ENCODE results near the gene P2RX6. TPM values are rescaled to one million over a fixed set of nuclear protein-coding genes. Genes with fewer than 3 reads are reported as not detected.
"Not testable (repeated sequence)": the region's sequence is repeated elsewhere in the genome, so short reads cannot be mapped to it uniquely, and the experiment has no call there.

The P2RX6 gene
- total RNA-seq, result not detected in 2 replicates

- Mint-ChIP-seq H3K27ac (peak within 1 kb of the TSS; percentile 23), H3K4me3 (peak within 1 kb of the TSS; percentile 78), H3K9me3 (no peaks in the 10 kb centered on the region), H3K4me1 (peaks cover 13% of the 10 kb centered on the region), H3K36me3 (ENCODE audit: low read depth) (no peaks in the 10 kb centered on the region), H3K27me3 (peaks cover 9% of the 10 kb centered on the region)
- intact Hi-C loops (cut with micrococcal nuclease), result loop anchor here (1.0 kb wide), 1 partner anchor 13 kb away; the partner anchor contains the start of gene THAP7
- no peak for DNase-seq
These were observed at the start of gene P2RX6 for GRCh38 chr22:21014726-21015465. Gene P2RX6, plus strand, starts transcription at chr22:21015165. Its CDS starts 10 bp downstream, at chr22:21015175.

GRCh38 chr22:20965888-20966855, 48.8 kb upstream of the P2RX6 start:
- H3K4me3 Mint-ChIP-seq, result no peak overlapping the region
- H3K27ac Mint-ChIP-seq, result no peak overlapping the region
- intact Hi-C loops (cut with micrococcal nuclease), result no loop called here
- no peaks in the 10 kb centered on the region for H3K36me3 Mint-ChIP-seq (ENCODE audit: low read depth)
- peaks cover 21% of the 10 kb centered on the region for H3K27me3 Mint-ChIP-seq
- H3K4me1 Mint-ChIP-seq, result peaks cover 10% of the 10 kb centered on the region
- H3K9me3 Mint-ChIP-seq, result no peaks in the 10 kb centered on the region
- DNase-seq, result no peak

- DNase-seq, result no peak
- H3K9me3 Mint-ChIP-seq, result no peaks in the 10 kb centered on the region
- H3K27ac Mint-ChIP-seq, result no peak within 1 kb of the TSS
- no peak within 1 kb of the TSS for H3K4me3 Mint-ChIP-seq
- intact Hi-C loops (cut with micrococcal nuclease), result no loop called here
- peaks cover 21% of the 10 kb centered on the region for H3K27me3 Mint-ChIP-seq
- H3K4me1 Mint-ChIP-seq, result peaks cover 4% of the 10 kb centered on the region
- H3K36me3 Mint-ChIP-seq (ENCODE audit: low read depth), result no peaks in the 10 kb centered on the region
These were observed 47.9 kb upstream of the P2RX6 start, which contains the start of gene AIFM3 for GRCh38 chr22:20966883-20967696. Gene AIFM3, plus strand, starts transcription at chr22:20967255. Its CDS starts 690 bp downstream, at chr22:20967945.

- peaks cover 4% of the 10 kb centered on the region for H3K4me1 Mint-ChIP-seq
- no peaks in the 10 kb centered on the region for H3K9me3 Mint-ChIP-seq
- no peak overlapping the region for H3K4me3 Mint-ChIP-seq
- H3K27me3 Mint-ChIP-seq, result peaks cover 21% of the 10 kb centered on the region
- H3K36me3 Mint-ChIP-seq (ENCODE audit: low read depth), result no peaks in the 10 kb centered on the region
- intact Hi-C loops (cut with micrococcal nuclease), result no loop called here
- H3K27ac Mint-ChIP-seq, result no peak overlapping the region
- no peak for DNase-seq
These were observed 47.2 kb upstream of the P2RX6 start for GRCh38 chr22:20967697-20968211.

GRCh38 chr22:20968281-20968977, 46.5 kb upstream of the P2RX6 start:
- H3K27me3 Mint-ChIP-seq, result peaks cover 19% of the 10 kb centered on the region
- intact Hi-C loops (cut with micrococcal nuclease), result no loop called here
- no peaks in the 10 kb centered on the region for H3K9me3 Mint-ChIP-seq
- no peak overlapping the region for H3K27ac Mint-ChIP-seq
- H3K4me3 Mint-ChIP-seq, result no peak overlapping the region
- DNase-seq, result no peak
- peaks cover 4% of the 10 kb centered on the region for H3K4me1 Mint-ChIP-seq
- H3K36me3 Mint-ChIP-seq (ENCODE audit: low read depth), result no peaks in the 10 kb centered on the region

GRCh38 chr22:20970939-20971657, 43.9 kb upstream of the P2RX6 start:
- no peak for DNase-seq
- Mint-ChIP-seq H3K27me3 (peaks cover 2% of the 10 kb centered on the region), H3K36me3 (ENCODE audit: low read depth) (no peaks in the 10 kb centered on the region), H3K4me1 (no peaks in the 10 kb centered on the region), H3K4me3 (no peak overlapping the region), H3K27ac (no peak overlapping the region), H3K9me3 (no peaks in the 10 kb centered on the region)
- intact Hi-C loops (cut with micrococcal nuclease), result no loop called here

- H3K27ac Mint-ChIP-seq; DNase-seq; H3K9me3 Mint-ChIP-seq; H3K27me3 Mint-ChIP-seq; H3K4me3 Mint-ChIP-seq; H3K4me1 Mint-ChIP-seq; intact Hi-C loops (cut with micrococcal nuclease); H3K36me3 Mint-ChIP-seq (ENCODE audit: low read depth): not testable (repeated sequence)
These were observed 42.8 kb upstream of the P2RX6 start for GRCh38 chr22:20972014-20972694.

- H3K9me3 Mint-ChIP-seq, result no peaks in the 10 kb centered on the region
- H3K4me1 Mint-ChIP-seq, result no peaks in the 10 kb centered on the region
- intact Hi-C loops (cut with micrococcal nuclease), result no loop called here
- no peaks in the 10 kb centered on the region for H3K36me3 Mint-ChIP-seq (ENCODE audit: low read depth)
- no peaks in the 10 kb centered on the region for H3K27me3 Mint-ChIP-seq
- H3K27ac Mint-ChIP-seq, result no peak overlapping the region
- no peak for DNase-seq
- H3K4me3 Mint-ChIP-seq, result no peak overlapping the region
These were observed 41.9 kb upstream of the P2RX6 start for GRCh38 chr22:20972933-20973577.

GRCh38 chr22:20973634-20974286, 41.2 kb upstream of the P2RX6 start:
- peaks cover 4% of the 10 kb centered on the region for H3K9me3 Mint-ChIP-seq
- DNase-seq, result no peak
- H3K27ac Mint-ChIP-seq, result no peak overlapping the region
- intact Hi-C loops (cut with micrococcal nuclease), result no loop called here
- no peak overlapping the region for H3K4me3 Mint-ChIP-seq
- H3K36me3 Mint-ChIP-seq (ENCODE audit: low read depth), result no peaks in the 10 kb centered on the region
- H3K27me3 Mint-ChIP-seq, result no peaks in the 10 kb centered on the region
- peaks cover under 1% of the 10 kb centered on the region for H3K4me1 Mint-ChIP-seq

GRCh38 chr22:20974336-20974955, 40.5 kb upstream of the P2RX6 start:
- Mint-ChIP-seq H3K36me3 (ENCODE audit: low read depth) (no peaks in the 10 kb centered on the region), H3K27ac (no peak overlapping the region), H3K9me3 (peaks cover 7% of the 10 kb centered on the region), H3K4me3 (no peak overlapping the region), H3K27me3 (no peaks in the 10 kb centered on the region), H3K4me1 (peaks cover 5% of the 10 kb centered on the region)
- no peak for DNase-seq
- intact Hi-C loops (cut with micrococcal nuclease), result no loop called here

Data from activated CD4-positive, alpha-beta T cell treated with anti-CD3 and anti-CD28 coated beads, Interleukin-2, amount 10 ng/mL, durations not matched to agents 24 days and 14 days (primary cell).